Right lobe of liver (tissue), 4 donors: ENCODE measurements around the gene CETN1.

Source experiments
- POLR2A ChIP-seq: fragments of 450-650 bp; IDR thresholded peaks from one replicate; pipeline ENCODE4 v1.6.1; 2017; ENCODE audit warnings: antibody characterized with exemption, mild to moderate bottlenecking
- TF ChIP-seq, protein P1 (sequence below), 4 donors: fragments of 200-600 bp in 3 of 4; fragments of 450-650 bp in 1 of 4; IDR thresholded peaks; one replicate each; pipeline versions ENCODE4 v1.5.1 to v1.8.0; 2016 to 2022; ENCODE audit warnings: antibody characterized with exemption in 4 of 4, mild to moderate bottlenecking in 2 of 4
- donor health status: DM: no; HTN: no; CAD: no.
- donor health status: DM: no; HTN: no; CAD: no.
- donor health status: DM: no; HTN: yes; CAD: no.

DNA sequence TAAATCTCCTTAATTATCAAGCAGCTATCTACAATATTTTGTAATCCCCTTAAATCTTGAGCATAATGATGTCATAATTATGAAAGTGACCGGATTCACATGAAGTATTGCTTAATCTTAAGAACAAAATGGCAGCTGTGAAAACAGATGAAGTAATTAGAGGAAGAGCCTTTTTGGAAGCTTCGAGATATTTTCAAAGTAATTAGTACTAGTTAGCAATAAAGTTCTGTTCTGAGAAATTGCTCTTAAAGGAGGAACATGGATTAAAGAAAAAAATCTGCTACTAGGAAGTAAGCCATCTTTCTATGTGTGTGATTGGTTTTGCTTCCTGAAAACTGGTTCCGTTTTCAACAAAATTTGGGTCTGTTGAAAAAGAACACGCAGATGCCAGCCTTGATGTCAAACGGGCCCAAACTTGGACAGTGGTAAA is 34.9 kb downstream of the CETN1 start:
- TF ChIP-seq, protein P1, sequence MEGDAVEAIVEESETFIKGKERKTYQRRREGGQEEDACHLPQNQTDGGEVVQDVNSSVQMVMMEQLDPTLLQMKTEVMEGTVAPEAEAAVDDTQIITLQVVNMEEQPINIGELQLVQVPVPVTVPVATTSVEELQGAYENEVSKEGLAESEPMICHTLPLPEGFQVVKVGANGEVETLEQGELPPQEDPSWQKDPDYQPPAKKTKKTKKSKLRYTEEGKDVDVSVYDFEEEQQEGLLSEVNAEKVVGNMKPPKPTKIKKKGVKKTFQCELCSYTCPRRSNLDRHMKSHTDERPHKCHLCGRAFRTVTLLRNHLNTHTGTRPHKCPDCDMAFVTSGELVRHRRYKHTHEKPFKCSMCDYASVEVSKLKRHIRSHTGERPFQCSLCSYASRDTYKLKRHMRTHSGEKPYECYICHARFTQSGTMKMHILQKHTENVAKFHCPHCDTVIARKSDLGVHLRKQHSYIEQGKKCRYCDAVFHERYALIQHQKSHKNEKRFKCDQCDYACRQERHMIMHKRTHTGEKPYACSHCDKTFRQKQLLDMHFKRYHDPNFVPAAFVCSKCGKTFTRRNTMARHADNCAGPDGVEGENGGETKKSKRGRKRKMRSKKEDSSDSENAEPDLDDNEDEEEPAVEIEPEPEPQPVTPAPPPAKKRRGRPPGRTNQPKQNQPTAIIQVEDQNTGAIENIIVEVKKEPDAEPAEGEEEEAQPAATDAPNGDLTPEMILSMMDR (IDR thresholded peaks at IDR 0.05): no peak
- no peak for TF ChIP-seq POLR2A
